Common myeloid progenitor, CD34-positive (primary cell): ENCODE results near the gene C17orf67.
A peak's percentile ranks its signal among the peaks of the same experiment; 100 is the strongest.

Experiments used
- CTCF ChIA-PET: fragments of 350-600 bp; sonication (Branson Sonifier 250); formaldehyde crosslinking; loops from one replicate; lab custom pipeline; 2021; ENCODE audit warnings: antibody characterized with exemption; lab: Charles Lee
- POLR2A ChIA-PET: fragments of 350-600 bp; sonication (Branson Sonifier 250); formaldehyde crosslinking; loops from one replicate; lab custom pipeline; 2021; ENCODE audit warnings: antibody characterized with exemption; lab: Charles Lee
- DNase-seq, 3 donors: peaks; one replicate each; pipeline versions ENCODE4 v3.0.0 to v3.0.0-alpha.2; 2013
- H3K27ac ChIP-seq, 2 experiments: 1 replicate in 1 of 2; 2 replicates in 1 of 2; pipeline ENCODE4 v1.7.0; 2013; ENCODE audit warnings: inconsistent platforms in 2 of 2, low read length in 2 of 2, mild to moderate bottlenecking in 2 of 2, low read depth in 1 of 2, moderate library complexity in 1 of 2; ENCODE audit not compliant: severe bottlenecking in 2 of 2, insufficient read depth in 1 of 2, poor library complexity in 1 of 2
- H3K27me3 ChIP-seq, 5 experiments: replicated peaks in 2 of 5; 1 replicate in 3 of 5; 2 replicates in 2 of 5; pipeline versions ENCODE4 v1.6.1 to v1.7.0; 2013; ENCODE audit warnings: low read length in 4 of 5, mild to moderate bottlenecking in 2 of 5, moderate library complexity in 2 of 5, inconsistent platforms in 1 of 5; ENCODE audit not compliant: insufficient read depth in 5 of 5, control insufficient read depth in 4 of 5
- H3K36me3 ChIP-seq, 4 experiments: 1 replicate in 2 of 4; 2 replicates in 2 of 4; pipeline versions ENCODE4 v1.6.1 to v1.7.0; 2013; ENCODE audit warnings: low read length in 3 of 4, control low read depth in 1 of 4, mild to moderate bottlenecking in 1 of 4; ENCODE audit not compliant: control insufficient read depth in 4 of 4, insufficient read depth in 4 of 4
- H3K4me1 ChIP-seq, 4 experiments: 1 replicate in 3 of 4; 2 replicates in 1 of 4; pipeline versions ENCODE4 v1.6.1 to v1.7.1; 2013; ENCODE audit warnings: low read length in 3 of 4, mild to moderate bottlenecking in 3 of 4, control low read depth in 1 of 4, inconsistent platforms in 1 of 4, moderate library complexity in 1 of 4; ENCODE audit not compliant: control insufficient read depth in 4 of 4, insufficient read depth in 4 of 4; ENCODE audit errors: control extremely low read depth in 1 of 4
- H3K4me3 ChIP-seq, 7 experiments: 1 replicate in 4 of 7; 2 replicates in 3 of 7; pipeline versions ENCODE4 v1.5.1 to v1.7.0; 2013; ENCODE audit warnings: mild to moderate bottlenecking in 7 of 7, low read length in 6 of 7, moderate library complexity in 6 of 7, inconsistent platforms in 2 of 7, low read depth in 2 of 7, control low read depth in 1 of 7; ENCODE audit not compliant: insufficient read depth in 4 of 7, control insufficient read depth in 1 of 7; ENCODE audit errors: extremely low read depth in 1 of 7
- H3K9me3 ChIP-seq, 5 experiments: 1 replicate in 4 of 5; 2 replicates in 1 of 5; pipeline versions ENCODE4 v1.6.1 to v1.7.1; 2013; ENCODE audit warnings: low read length in 4 of 5, mild to moderate bottlenecking in 2 of 5, inconsistent platforms in 1 of 5, low read depth in 1 of 5, moderate library complexity in 1 of 5; ENCODE audit not compliant: control insufficient read depth in 4 of 5, insufficient read depth in 2 of 5; ENCODE audit errors: control extremely low read depth in 1 of 5
- WGBS: methylation state at CpG from one replicate; pipeline ENCODE4 v1.1.5; 2013; ENCODE audit not compliant: insufficient coverage; 5-methylcytosine and 5-hydroxymethylcytosine counted together

Gene C17orf67

GRCh38 chr17:56826611-56827414, 6.9 kb downstream of the C17orf67 start:
- Histone ChIP-seq H3K27me3 (no peaks in the 10 kb centered on the region), H3K36me3 (peaks cover 0 to 15% (median 10%) of the 10 kb centered on the region in 4 experiments), H3K4me1 (peaks cover 0 to 13% (median 6%) of the 10 kb centered on the region in 4 experiments), H3K4me3 (no peak overlapping the region), H3K27ac (no peak overlapping the region), H3K9me3 (peaks cover 0 to 4% (median 0%) of the 10 kb centered on the region in 5 experiments)
- ChIA-PET POLR2A (no interaction called here), CTCF (interaction anchor here (1.2 to 2.8 kb wide), 3 partner anchors 8 to 10 kb away, joined by 3 to 9 read pairs (median 9); no protein-coding TSS in a partner anchor)
- DNase-seq: peak; percentile 12 to 79 (median 64)
- WGBS: 100% methylated on average over 1 of the region's 4 CpGs

GRCh38 chr17:56824503-56824902, 9.2 kb downstream of the C17orf67 start:
- ChIA-PET POLR2A (no interaction called here), CTCF (interaction anchor here (0.8 to 1.5 kb wide), 2 partner anchors 21 to 108 kb away, joined by 3 read pairs; no protein-coding TSS in a partner anchor)
- H3K27ac ChIP-seq: no peak overlapping the region
- H3K9me3 ChIP-seq: peaks cover 0 to 4% (median 0%) of the 10 kb centered on the region in 5 experiments
- peaks cover 0 to 13% (median 6%) of the 10 kb centered on the region in 4 experiments for H3K4me1 ChIP-seq
- no CpG with 5 or more reads among the region's 1 CpG for WGBS
- no peak for DNase-seq
- H3K27me3 ChIP-seq: no peaks in the 10 kb centered on the region
- H3K36me3 ChIP-seq: peaks cover 0 to 8% (median 4%) of the 10 kb centered on the region in 4 experiments
- H3K4me3 ChIP-seq: no peak overlapping the region

DNA sequence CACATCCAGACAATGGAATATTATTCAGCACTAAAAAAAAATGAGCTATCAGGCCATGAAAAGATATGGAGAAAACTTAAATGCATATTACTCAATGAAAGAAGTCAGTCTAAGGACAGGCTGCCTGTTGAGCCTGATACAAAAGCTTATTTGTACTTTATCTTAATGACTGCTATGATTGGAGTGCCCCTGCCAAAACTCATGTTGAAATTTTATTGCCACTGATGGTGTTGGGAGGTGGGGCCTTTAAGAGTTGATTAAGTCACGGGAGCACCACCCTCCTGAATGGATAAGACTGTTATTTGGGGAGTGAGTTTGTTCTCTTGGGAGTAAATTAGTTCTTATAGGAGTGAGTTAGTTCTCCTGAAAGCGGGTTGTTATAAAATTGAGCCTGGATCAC, 9.9 kb downstream of the C17orf67 start:
- 100% methylated on average over 2 of the region's 2 CpGs for WGBS
- POLR2A ChIA-PET: no interaction called here

GRCh38 chr17:56822725-56823124, 11.0 kb downstream of the C17orf67 start:
- H3K27me3 ChIP-seq: no peaks in the 10 kb centered on the region
- no peak overlapping the region for H3K27ac ChIP-seq
- H3K4me3 ChIP-seq: no peak overlapping the region
- ChIA-PET CTCF (no interaction called here), POLR2A (no interaction called here)
- WGBS: 24% methylated on average over 5 of the region's 5 CpGs
- H3K4me1 ChIP-seq: peaks cover 0 to 15% (median 6%) of the 10 kb centered on the region in 4 experiments
- peaks cover 0 to 8% (median 2%) of the 10 kb centered on the region in 4 experiments for H3K36me3 ChIP-seq
- DNase-seq: peak in 1 of 3 donors; percentile 36
- peaks cover 0 to 4% (median 0%) of the 10 kb centered on the region in 5 experiments for H3K9me3 ChIP-seq

More for the DNA sequence above, 9.9 kb downstream of the C17orf67 start:
- H3K4me1 ChIP-seq: peaks cover 0 to 15% (median 6%) of the 10 kb centered on the region in 4 experiments
- CTCF ChIA-PET: interaction anchor here (0.7 to 0.9 kb wide), 2 partner anchors 9 to 10 kb away, joined by 3 read pairs; partner anchors contain the start of genes C17orf67 and DGKE
- peaks cover 0 to 8% (median 2%) of the 10 kb centered on the region in 4 experiments for H3K36me3 ChIP-seq
- no peak overlapping the region for H3K27ac ChIP-seq
- DNase-seq: no peak
- H3K9me3 ChIP-seq: peaks cover 0 to 4% (median 0%) of the 10 kb centered on the region in 5 experiments
- H3K4me3 ChIP-seq: no peak overlapping the region
- no peaks in the 10 kb centered on the region for H3K27me3 ChIP-seq

GRCh38 chr17:56821847-56822534, 11.7 kb downstream of the C17orf67 start:
- H3K4me3 ChIP-seq: no peak overlapping the region
- peaks cover 0 to 13% (median 6%) of the 10 kb centered on the region in 4 experiments for H3K4me1 ChIP-seq
- H3K36me3 ChIP-seq: peaks cover 0 to 5% (median 2%) of the 10 kb centered on the region in 4 experiments
- WGBS: 92% methylated on average over 2 of the region's 3 CpGs
- no peak overlapping the region for H3K27ac ChIP-seq
- ChIA-PET CTCF (interaction anchor here (1.0 to 1.3 kb wide), 3 partner anchors 21 to 118 kb away, joined by 3 to 4 read pairs (median 3); no protein-coding TSS in a partner anchor), POLR2A (no interaction called here)
- no peak for DNase-seq
- peaks cover 0 to 4% (median 0%) of the 10 kb centered on the region in 5 experiments for H3K9me3 ChIP-seq
- H3K27me3 ChIP-seq: no peaks in the 10 kb centered on the region

- H3K9me3 ChIP-seq: peaks cover 0 to 4% (median 0%) of the 10 kb centered on the region in 5 experiments
- POLR2A ChIA-PET: no interaction called here
- peaks cover 0 to 12% (median 6%) of the 10 kb centered on the region in 4 experiments for H3K4me1 ChIP-seq
- H3K36me3 ChIP-seq: peaks cover 0 to 5% (median 1%) of the 10 kb centered on the region in 4 experiments
- H3K27me3 ChIP-seq: no peaks in the 10 kb centered on the region
- CTCF ChIA-PET: interaction anchor here (0.6 to 2.3 kb wide), 22 partner anchors 9 to 134 kb away, joined by 3 to 12 read pairs (median 3); no protein-coding TSS in a partner anchor
- no peak overlapping the region for H3K27ac ChIP-seq
- 91% methylated on average over 6 of the region's 10 CpGs for WGBS
- no peak overlapping the region for H3K4me3 ChIP-seq
- DNase-seq: no peak
Observed at GRCh38 chr17:56820207-56820606, 13.5 kb downstream of the C17orf67 start.
